ENCODE results near the gene CPLX3. TPM values are rescaled to one million over a fixed set of nuclear protein-coding genes. Genes with fewer than 3 reads are reported as not detected.

CPLX3 gene
- total and polyA plus RNA-seq, 2 donors (not counting 3 experiments of a cell fraction or from before 2014, with no cell fraction given): not detected

DNA sequence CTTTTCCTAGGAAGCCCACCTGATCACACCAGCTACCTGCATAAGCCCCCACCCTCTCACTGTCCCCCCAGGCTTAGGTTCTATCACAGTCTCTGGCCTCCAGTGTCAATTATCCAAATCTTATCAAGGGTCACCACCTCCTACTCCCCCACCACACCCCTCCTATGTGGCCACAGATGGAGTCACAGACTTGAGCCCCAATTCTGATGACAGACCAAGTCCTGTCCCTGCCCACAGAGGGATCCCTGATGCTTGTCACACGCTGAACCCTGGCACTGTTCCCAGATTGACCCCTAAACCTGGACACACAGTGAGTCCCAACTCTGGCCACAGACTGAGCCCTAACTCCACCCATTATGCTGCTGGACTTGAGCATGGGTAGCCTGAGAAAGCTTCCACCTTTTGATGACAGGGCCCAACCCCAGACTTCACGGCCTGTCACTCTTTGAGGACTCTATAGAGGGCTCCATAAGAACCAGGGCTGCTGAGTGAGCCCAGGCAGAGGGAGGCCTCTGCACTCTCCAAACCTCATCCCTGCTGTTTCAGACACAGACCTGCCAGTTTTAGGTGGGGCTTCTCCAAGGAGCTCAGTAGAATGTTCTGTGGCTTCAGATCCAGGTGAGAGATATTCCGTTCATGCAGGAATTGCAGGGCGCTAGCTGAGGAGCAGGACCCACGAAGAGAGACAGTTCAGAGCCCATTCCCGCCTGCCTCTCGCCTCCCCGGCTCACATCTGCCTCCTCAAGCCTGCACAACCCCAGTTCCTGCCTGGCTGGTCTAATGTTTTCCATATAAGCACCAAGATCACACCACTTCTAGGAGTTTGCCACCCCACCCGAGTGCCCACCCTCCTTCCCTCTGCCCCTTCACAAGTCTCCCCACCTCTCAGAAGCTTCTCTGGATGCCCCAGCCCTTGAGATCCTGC, 14.7 kb downstream of the CPLX3 start:
- Histone ChIP-seq H3K4me2 (ENCODE audit: insufficient read depth, low read length) (no peak overlapping the region), H3K9ac (replicated peaks; ENCODE audit: extremely low read depth, insufficient read depth, low read length) (no peak overlapping the region), H3K79me2 (ENCODE audit: control insufficient read depth, insufficient read depth, low read length) (peaks cover 2% of the 10 kb centered on the region), H3K9me3 (replicated peaks; ENCODE audit: control insufficient read depth, insufficient read depth, low read length) (no peaks in the 10 kb centered on the region), H3K36me3 (ENCODE audit: control insufficient read depth in 2 of 2, extremely low read depth in 1 of 2, insufficient read depth in 2 of 2, low read length in 2 of 2) (peaks cover 0 to 14% of the 10 kb centered on the region in 2 experiments), H2AFZ (ENCODE audit: low read depth, low read length) (no peak overlapping the region), H3K27me3 (ENCODE audit: control insufficient read depth in 2 of 2, insufficient read depth in 2 of 2, low read length in 2 of 2) (no peaks in the 10 kb centered on the region), H3K4me3 (replicated peaks in 1 of 3; ENCODE audit: insufficient read depth in 1 of 3, low read depth in 1 of 3, low read length in 3 of 3) (no peak overlapping the region), H3K9me1 (replicated peaks; ENCODE audit: control insufficient read depth, extremely low read depth, insufficient read depth, low read length) (no peaks in the 10 kb centered on the region), H3K27ac (ENCODE audit: insufficient read depth, low read depth, low read length) (no peak overlapping the region), H4K20me1 (replicated peaks; ENCODE audit: control insufficient read depth, extremely low read depth, insufficient read depth, low read length) (no peaks in the 10 kb centered on the region), H3K4me1 (ENCODE audit: control insufficient read depth, extremely low read depth, insufficient read depth, low read length) (peaks cover 11% of the 10 kb centered on the region)
- intact Hi-C loops (cut with micrococcal nuclease) (loop anchor here (5.0 kb wide), 1 partner anchor 96 kb away; the partner anchor contains the start of gene COX5A), dilution Hi-C loops (cut with MboI; ENCODE audit: extremely low pct_ligation_motif_present, low sequenced_read_pairs) (no loop called here)
- POLR2A ChIA-PET: interaction anchor here (0.5 kb wide), 1 partner anchor 63 kb away, joined by 4 read pairs; no protein-coding TSS in a partner anchor
- CTCF ChIA-PET: interaction anchor here (1.0 to 5.3 kb wide), 6 partner anchors 23 to 110 kb away, joined by 3 to 37 read pairs (median 3); no protein-coding TSS in a partner anchor
- BruUV-seq (replicated peaks): no TSS peak
- FAIRE-seq (no peak), DNase-seq (ENCODE audit: low read depth, low spot score) (no peak)
- TF ChIP-seq EZH2 (IDR thresholded peaks at IDR 0.05; ENCODE audit: borderline replicate concordance, low read depth, low read length, severe bottlenecking) (no peak), POLR2A (IDR thresholded peaks at IDR 0.05; ENCODE audit: low read depth, low read length) (no peak), GATA2 (IDR thresholded peaks at IDR 0.05; ENCODE audit: insufficient read depth, insufficient read length, low read depth, low read length) (no peak), JUN (IDR thresholded peaks at IDR 0.05; ENCODE audit: borderline replicate concordance, insufficient read depth, insufficient read length, low read depth) (no peak), MYC (IDR thresholded peaks at IDR 0.05; ENCODE audit: low read depth, low read length) (no peak), POLR2AphosphoS5 (IDR thresholded peaks at IDR 0.05; ENCODE audit: insufficient read depth, low read depth, low read length) (no peak), FOS (IDR thresholded peaks at IDR 0.05; ENCODE audit: borderline replicate concordance, insufficient read depth, low read length) (no peak)
- TF ChIP-seq, protein P1, sequence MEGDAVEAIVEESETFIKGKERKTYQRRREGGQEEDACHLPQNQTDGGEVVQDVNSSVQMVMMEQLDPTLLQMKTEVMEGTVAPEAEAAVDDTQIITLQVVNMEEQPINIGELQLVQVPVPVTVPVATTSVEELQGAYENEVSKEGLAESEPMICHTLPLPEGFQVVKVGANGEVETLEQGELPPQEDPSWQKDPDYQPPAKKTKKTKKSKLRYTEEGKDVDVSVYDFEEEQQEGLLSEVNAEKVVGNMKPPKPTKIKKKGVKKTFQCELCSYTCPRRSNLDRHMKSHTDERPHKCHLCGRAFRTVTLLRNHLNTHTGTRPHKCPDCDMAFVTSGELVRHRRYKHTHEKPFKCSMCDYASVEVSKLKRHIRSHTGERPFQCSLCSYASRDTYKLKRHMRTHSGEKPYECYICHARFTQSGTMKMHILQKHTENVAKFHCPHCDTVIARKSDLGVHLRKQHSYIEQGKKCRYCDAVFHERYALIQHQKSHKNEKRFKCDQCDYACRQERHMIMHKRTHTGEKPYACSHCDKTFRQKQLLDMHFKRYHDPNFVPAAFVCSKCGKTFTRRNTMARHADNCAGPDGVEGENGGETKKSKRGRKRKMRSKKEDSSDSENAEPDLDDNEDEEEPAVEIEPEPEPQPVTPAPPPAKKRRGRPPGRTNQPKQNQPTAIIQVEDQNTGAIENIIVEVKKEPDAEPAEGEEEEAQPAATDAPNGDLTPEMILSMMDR (IDR thresholded peaks at IDR 0.05; ENCODE audit: extremely low read depth in 1 of 2, insufficient read depth in 1 of 2, low read depth in 1 of 2, low read length in 2 of 2): no peak
- TF ChIP-seq, protein P2, sequence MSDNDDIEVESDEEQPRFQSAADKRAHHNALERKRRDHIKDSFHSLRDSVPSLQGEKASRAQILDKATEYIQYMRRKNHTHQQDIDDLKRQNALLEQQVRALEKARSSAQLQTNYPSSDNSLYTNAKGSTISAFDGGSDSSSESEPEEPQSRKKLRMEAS (IDR thresholded peaks at IDR 0.05; ENCODE audit: insufficient read depth, insufficient read length): no peak

Measured in endothelial cell of umbilical vein (primary cell).